Measurements from ENCODE around the gene ICA1.

ICA1 gene

DNA sequence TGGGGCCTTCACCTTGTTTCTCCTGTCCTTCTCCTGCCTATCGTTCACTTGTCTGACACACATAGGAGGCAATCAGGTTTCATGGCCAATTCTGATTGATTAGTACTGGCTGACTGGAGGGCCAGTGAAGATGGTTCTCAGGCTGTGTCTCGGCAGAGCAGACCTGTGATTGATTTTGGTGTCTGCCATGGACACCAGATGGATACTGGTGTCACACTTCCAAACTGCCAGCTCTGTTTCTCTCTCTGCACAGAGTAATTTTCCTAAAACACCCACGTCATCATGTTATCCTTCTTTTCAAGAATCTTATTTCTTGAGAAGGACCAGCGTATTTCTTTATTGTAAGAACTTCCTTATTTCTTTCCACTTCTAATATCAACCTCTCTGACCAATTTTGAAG is 117.1 kb downstream of the ICA1 start:
- TF ChIP-seq, protein P1, sequence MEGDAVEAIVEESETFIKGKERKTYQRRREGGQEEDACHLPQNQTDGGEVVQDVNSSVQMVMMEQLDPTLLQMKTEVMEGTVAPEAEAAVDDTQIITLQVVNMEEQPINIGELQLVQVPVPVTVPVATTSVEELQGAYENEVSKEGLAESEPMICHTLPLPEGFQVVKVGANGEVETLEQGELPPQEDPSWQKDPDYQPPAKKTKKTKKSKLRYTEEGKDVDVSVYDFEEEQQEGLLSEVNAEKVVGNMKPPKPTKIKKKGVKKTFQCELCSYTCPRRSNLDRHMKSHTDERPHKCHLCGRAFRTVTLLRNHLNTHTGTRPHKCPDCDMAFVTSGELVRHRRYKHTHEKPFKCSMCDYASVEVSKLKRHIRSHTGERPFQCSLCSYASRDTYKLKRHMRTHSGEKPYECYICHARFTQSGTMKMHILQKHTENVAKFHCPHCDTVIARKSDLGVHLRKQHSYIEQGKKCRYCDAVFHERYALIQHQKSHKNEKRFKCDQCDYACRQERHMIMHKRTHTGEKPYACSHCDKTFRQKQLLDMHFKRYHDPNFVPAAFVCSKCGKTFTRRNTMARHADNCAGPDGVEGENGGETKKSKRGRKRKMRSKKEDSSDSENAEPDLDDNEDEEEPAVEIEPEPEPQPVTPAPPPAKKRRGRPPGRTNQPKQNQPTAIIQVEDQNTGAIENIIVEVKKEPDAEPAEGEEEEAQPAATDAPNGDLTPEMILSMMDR (IDR thresholded peaks at IDR 0.05; ENCODE audit: borderline replicate concordance, insufficient read depth, low read depth, low read length): no peak
- H3K4me3 ChIP-seq (ENCODE audit: low read depth, low read length): no peak overlapping the region

DNA sequence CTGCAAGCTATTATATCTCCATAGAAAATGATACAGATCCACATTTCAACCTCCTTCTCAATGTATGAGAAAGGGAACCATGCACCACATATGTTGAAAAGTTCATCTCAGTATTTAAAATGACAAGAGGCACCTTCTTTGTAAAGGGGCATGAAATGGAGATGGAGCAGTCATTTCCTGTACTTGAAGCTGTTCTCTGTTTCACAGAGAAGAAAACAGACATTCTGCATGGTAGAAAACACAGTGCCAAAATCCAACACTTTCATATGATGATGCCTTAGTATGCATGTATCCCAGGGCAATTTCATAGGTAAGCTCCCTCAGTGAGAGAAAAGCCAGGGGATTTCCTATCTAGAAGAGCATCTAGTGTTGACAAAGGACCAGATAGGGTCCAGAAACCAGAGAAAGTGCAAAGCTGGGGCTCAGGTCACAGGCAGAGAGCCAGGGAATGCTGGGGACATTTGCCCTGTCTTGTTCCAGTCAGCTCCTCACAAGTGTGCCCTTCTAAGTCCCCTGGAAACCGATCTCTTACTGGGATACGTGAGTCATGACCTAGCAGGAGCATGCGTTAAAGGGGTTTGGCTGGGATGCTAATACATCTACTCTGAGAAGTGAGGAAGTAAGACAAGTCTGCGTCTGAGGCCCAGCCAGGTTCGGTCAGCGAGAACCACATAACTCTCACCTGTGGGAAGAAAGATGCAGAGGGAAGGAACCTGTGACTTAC is 118.7 kb downstream of the ICA1 start:
- H3K4me3 ChIP-seq (ENCODE audit: low read depth, low read length): no peak overlapping the region
- TF ChIP-seq, protein P1 (IDR thresholded peaks at IDR 0.05; ENCODE audit: borderline replicate concordance, insufficient read depth, low read depth, low read length): no peak

DNA sequence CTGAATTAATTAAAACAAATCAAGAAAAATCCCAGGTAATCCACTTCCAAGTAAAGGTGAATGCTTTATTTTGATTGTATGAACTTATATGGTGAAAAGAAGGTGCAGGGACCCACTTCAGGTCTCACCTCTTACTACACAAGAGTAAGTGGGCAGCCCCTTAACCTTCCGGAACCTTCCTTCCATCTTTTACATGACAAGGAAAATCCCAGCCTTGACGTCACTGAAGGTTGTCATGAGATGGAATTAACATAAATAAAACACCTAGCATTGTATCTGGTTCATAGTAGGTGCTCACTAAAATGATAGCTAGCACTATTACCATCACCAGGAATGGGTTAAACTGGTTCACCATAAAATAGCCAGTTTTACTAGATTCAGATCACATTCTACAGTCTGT is 119.5 kb downstream of the ICA1 start:
- TF ChIP-seq, protein P1 (IDR thresholded peaks at IDR 0.05; ENCODE audit: borderline replicate concordance, insufficient read depth, low read depth, low read length): no peak
- H3K4me3 ChIP-seq (ENCODE audit: low read depth, low read length): no peak overlapping the region

DNA sequence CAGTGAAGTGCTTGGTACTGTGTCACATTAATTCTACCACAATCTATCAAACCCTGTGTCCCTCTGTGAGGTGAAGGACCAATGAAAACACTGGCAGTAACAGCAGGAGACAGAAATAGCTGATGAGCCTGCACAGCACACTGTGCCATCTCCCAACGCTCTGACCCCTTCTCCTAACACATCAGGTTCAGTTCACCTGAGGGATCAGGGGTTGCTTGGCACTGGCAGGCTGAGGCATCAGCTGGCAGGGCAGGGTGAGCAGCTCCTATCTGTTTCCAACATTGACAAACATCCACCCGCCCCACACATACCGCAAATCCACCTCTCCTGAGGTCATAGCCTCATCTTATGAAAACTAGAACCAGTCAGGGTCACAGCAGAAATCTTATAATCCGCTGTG is 120.9 kb downstream of the ICA1 start:
- TF ChIP-seq, protein P1 (IDR thresholded peaks at IDR 0.05; ENCODE audit: borderline replicate concordance, insufficient read depth, low read depth, low read length): no peak
- H3K4me3 ChIP-seq (ENCODE audit: low read depth, low read length): no peak overlapping the region

DNA sequence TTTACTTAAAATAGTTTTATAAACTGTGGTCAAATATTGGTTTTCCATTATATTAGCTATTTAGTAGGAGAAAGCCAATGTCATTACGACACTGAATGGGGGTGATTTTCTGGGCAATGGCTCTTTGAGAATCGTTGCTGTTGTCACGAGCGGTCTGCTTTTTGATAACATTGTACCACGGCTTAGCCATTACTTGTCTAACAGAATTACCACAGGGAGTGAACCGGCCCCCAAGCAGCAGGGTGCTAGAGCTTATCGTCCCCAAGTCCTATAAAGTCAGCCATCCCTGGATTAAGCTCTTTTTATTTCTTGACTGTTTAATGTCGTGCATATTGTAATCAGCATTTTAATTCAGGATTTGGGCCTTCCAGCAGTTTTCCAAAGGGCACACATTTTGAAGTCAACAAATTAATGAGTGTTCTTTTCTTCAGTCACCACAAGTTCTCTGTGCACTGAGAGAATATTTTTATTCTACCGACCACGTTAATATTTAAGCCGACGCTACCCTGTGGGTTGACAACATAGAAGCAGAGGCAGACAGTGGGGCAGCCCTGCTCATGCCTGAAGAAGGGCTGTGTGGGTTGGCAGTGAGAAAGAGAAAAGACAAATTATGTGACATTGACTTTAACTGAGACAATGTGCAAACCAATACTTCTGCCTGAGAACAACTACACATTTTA is 125.8 kb downstream of the ICA1 start:
- H3K4me3 ChIP-seq (ENCODE audit: low read depth, low read length): no peak overlapping the region
- TF ChIP-seq, protein P1 (IDR thresholded peaks at IDR 0.05; ENCODE audit: borderline replicate concordance, insufficient read depth, low read depth, low read length): no peak

DNA sequence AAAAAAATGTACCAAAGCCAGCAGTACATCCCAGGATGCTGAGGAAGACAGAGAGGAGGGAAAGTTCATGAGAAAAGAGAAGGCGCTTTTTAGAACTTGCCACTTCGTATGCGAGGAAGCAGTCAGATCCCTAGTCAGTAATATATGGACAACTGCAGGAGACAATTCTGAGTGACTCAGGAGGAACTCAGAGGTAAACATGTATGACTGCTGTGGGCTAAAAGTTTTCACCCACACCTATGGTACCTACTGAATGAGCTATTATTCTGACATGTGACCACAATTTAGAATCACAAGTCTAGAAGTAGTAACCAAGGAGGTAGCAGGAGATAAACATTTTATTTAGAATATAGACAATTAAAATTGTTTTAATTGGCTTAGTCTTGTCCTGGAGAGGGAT is 126.5 kb downstream of the ICA1 start:
- H3K4me3 ChIP-seq (ENCODE audit: low read depth, low read length): no peak overlapping the region
- TF ChIP-seq, protein P1 (IDR thresholded peaks at IDR 0.05; ENCODE audit: borderline replicate concordance, insufficient read depth, low read depth, low read length): no peak

All from GM12875 (cell line).